Activated naive CD4-positive, alpha-beta T cell treated with anti-CD3 and anti-CD28 coated beads, Interleukin-2, amount 50 U/mL, for 16 hours (primary cell): Measurements from ENCODE around the gene ENTPD2.
"Not testable (repeated sequence)": the region's sequence is repeated elsewhere in the genome, so short reads cannot be mapped to it uniquely, and the experiment has no call there.

ENCODE experiments used
- DNase-seq: peaks from one replicate; pipeline ENCODE4 v3.0.0-alpha.2; 2020

Gene ENTPD2

GRCh38 chr9:137063311-137064026 is 9.6 kb upstream of the ENTPD2 start:
- no peak for DNase-seq

GRCh38 chr9:137062798-137063197 is 8.9 kb upstream of the ENTPD2 start:
- not testable (repeated sequence) for DNase-seq

- no peak for DNase-seq
Observed at GRCh38 chr9:137062384-137062783, 8.5 kb upstream of the ENTPD2 start.

GRCh38 chr9:137058521-137059234 is 4.8 kb upstream of the ENTPD2 start:
- no peak for DNase-seq

GRCh38 chr9:137057545-137057944 is 3.7 kb upstream of the ENTPD2 start:
- no peak for DNase-seq

GRCh38 chr9:137056739-137057415 is 3.0 kb upstream of the ENTPD2 start:
- no peak for DNase-seq

GRCh38 chr9:137055385-137056364 is 1.8 kb upstream of the ENTPD2 start:
- no peak for DNase-seq

GRCh38 chr9:137054932-137055384 is 1.1 kb upstream of the ENTPD2 start:
- no peak for DNase-seq

- DNase-seq: no peak
Observed at GRCh38 chr9:137052998-137053943, 590 bp downstream of the ENTPD2 start.

GRCh38 chr9:137052293-137052692 is 1.6 kb downstream of the ENTPD2 start:
- DNase-seq: no peak

- no peak for DNase-seq
Observed at GRCh38 chr9:137051145-137051724, 2.6 kb downstream of the ENTPD2 start.

GRCh38 chr9:137050570-137050969 is 3.3 kb downstream of the ENTPD2 start:
- DNase-seq: no peak

GRCh38 chr9:137049544-137050449 is 4.1 kb downstream of the ENTPD2 start:
- peak; percentile 57 for DNase-seq

GRCh38 chr9:137048655-137049543 is 5.0 kb downstream of the ENTPD2 start:
- DNase-seq: no peak

- DNase-seq: peak; percentile 81
Observed at GRCh38 chr9:137046088-137046787, 7.6 kb downstream of the ENTPD2 start, which contains the start of gene NPDC1. Gene NPDC1, minus strand, starts transcription at chr9:137046177. Its CDS starts 188 bp downstream, at chr9:137045989.

GRCh38 chr9:137045294-137046087 is 8.4 kb downstream of the ENTPD2 start:
- no peak for DNase-seq
